Fibroblast of villous mesenchyme (primary cell): Measurements from ENCODE around the gene BRF1. TPM values are rescaled to one million over a fixed set of nuclear protein-coding genes. Genes with fewer than 3 reads are reported as not detected.

Experiments used
- DNase-seq: peaks from one replicate; pipeline ENCODE4 v3.0.0-alpha.2; 2010; ENCODE audit warnings: low read depth
- H3K4me3 ChIP-seq: 2 replicates; pipeline ENCODE4 v1.5.1; 2011; ENCODE audit warnings: low read depth, mild to moderate bottlenecking, low read length
- total RNA-seq: library from RNA; depleted of rRNA; stranded (reverse); fragments of >200 nt; gene quantifications from 2 replicates; pipeline ENCODE4 v1.2.3, GENCODE V29; 2012
- TF ChIP-seq, protein P1 (sequence below): IDR thresholded peaks from 2 replicates; pipeline ENCODE4 v1.5.1; 2012; ENCODE audit warnings: low read depth, mild to moderate bottlenecking, low read length; ENCODE audit not compliant: insufficient read depth

BRF1 gene
- total RNA-seq, 1 donor, result 32.8 TPM

DNA sequence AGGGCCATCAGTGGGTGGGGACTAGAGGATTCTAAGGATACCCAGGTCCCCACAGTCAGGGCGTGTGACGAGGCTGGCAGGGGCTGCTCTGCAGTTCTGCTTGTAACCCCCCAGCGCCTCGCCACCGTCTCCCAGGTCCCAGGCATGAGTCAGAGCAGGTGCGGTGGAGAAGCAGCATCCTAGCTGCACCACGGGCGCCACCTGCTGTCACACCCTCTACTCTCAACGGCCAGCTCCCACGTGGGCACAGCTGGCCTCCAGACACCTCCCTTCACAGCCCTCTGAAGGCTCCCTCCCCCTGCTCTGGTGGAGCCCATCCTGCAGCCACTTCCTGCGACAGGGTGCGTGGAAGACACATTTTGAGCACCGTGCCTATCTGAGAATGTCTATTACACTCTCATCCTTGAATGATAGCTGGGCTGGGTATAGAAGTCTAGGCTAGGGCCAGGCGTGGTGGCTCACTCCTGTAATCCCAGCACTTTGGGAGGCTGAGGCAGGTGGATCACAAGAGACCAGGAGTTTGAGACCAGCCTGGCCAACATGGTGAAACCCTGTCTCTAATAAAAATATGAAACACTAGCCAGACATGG, 112.8 kb downstream of the BRF1 start:
- TF ChIP-seq, protein P1, sequence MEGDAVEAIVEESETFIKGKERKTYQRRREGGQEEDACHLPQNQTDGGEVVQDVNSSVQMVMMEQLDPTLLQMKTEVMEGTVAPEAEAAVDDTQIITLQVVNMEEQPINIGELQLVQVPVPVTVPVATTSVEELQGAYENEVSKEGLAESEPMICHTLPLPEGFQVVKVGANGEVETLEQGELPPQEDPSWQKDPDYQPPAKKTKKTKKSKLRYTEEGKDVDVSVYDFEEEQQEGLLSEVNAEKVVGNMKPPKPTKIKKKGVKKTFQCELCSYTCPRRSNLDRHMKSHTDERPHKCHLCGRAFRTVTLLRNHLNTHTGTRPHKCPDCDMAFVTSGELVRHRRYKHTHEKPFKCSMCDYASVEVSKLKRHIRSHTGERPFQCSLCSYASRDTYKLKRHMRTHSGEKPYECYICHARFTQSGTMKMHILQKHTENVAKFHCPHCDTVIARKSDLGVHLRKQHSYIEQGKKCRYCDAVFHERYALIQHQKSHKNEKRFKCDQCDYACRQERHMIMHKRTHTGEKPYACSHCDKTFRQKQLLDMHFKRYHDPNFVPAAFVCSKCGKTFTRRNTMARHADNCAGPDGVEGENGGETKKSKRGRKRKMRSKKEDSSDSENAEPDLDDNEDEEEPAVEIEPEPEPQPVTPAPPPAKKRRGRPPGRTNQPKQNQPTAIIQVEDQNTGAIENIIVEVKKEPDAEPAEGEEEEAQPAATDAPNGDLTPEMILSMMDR, result no peak
- DNase-seq, result no peak
- H3K4me3 ChIP-seq, result no peak overlapping the region

GRCh38 chr14:105187116-105187515, 113.7 kb downstream of the BRF1 start:
- TF ChIP-seq, protein P1, result no peak
- H3K4me3 ChIP-seq, result no peak overlapping the region
- DNase-seq, result no peak

- DNase-seq, result no peak
- TF ChIP-seq, protein P1, result no peak
- no peak overlapping the region for H3K4me3 ChIP-seq
Measured at GRCh38 chr14:105185973-105186372, 114.8 kb downstream of the BRF1 start.

- DNase-seq, result no peak
- H3K4me3 ChIP-seq, result no peak overlapping the region
- TF ChIP-seq, protein P1, result no peak
Measured at GRCh38 chr14:105185001-105185400, 115.8 kb downstream of the BRF1 start.

DNA sequence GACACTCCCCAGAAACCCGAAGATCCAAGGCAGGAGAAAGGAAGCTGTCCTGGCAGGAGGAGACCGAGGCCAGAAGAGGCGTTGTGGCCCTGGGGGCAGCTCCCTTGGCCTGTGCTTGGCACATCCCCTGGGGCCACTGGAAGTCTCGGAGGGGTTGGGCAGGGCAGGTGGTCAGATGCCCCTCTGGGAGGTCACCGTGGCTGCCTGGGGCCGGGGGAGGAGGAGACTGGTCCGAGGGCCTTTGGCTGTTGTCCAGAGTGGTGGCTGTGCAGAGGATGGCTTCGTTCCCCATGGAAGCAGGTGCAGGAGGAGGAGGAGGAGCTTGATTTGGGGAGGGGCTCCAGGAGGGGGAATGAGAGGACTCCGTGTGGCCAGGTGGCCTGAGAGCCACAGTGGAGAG, 116.3 kb downstream of the BRF1 start:
- H3K4me3 ChIP-seq, result no peak overlapping the region
- DNase-seq, result no peak
- TF ChIP-seq, protein P1, result no peak

GRCh38 chr14:105182296-105183020, 118.3 kb downstream of the BRF1 start:
- TF ChIP-seq, protein P1, result no peak
- no peak for DNase-seq
- H3K4me3 ChIP-seq, result no peak overlapping the region
